HG03108 (cell line): ENCODE measurements around the gene CACNA2D4.

Source experiments
- ATAC-seq: cut with Tn5 transposase; IDR thresholded peaks from one replicate; pipeline ENCODE4 v1.9.1; 2021; ENCODE audit warnings: moderate library complexity; ENCODE audit not compliant: unreplicated experiment

Gene CACNA2D4

DNA sequence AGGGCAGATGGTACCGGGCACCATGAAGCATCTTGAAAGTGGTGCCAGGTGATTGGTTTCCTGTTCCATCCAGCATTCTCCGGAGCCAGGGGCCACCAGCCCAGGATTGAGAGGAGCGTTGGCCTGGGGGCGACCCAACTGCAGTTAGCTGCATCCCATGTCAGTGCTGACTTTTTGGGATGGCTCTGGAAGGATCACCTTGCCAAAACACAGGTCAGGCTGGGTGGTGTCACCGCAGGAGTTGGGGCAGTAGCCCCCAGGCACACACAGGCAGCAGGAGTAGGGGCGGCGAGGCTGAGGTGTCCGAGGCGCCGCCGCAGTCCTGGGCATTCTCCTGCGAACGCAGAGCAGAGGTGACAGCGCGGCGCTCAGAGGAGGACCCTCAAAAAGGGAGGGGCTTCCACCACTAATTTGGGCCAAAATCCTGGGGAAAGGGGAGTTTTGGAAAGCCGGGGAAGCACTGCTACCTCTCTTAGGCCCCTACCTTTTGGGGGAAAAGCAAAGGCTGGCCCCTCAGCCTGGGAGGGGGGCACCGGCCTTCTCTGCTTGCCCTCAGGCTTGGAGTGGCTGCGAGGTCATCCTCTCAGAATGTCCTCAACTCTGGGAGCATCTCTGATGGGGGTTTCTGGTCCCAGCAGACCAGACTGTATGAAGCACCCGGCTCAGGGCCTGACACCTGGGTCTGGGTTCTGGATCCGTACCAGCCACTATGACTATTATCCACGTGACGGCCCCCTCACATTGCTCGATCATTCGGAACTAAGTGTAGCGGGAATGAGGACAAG lies 124.8 kb downstream of the CACNA2D4 start:
- no peak for ATAC-seq

DNA sequence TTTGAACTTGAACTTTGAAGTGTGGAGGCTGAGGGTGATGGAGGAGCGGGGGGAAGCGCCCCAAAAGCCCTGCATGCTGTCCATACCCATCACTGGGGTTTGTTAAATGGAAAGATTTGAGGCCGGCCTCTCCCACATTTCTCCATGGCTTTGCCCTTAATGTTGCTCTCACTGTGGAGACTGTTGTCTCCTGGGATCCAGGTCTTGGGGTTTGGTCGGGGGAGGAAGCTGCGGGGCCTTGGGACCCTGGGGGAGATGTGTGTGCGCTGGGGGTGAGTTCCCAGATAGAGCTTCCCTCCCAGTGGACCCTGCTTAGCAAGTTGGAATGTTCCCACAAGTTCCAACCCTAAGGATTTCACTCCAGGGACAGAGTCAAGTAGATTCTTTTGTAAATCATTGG lies 126.0 kb downstream of the CACNA2D4 start:
- no peak for ATAC-seq

DNA sequence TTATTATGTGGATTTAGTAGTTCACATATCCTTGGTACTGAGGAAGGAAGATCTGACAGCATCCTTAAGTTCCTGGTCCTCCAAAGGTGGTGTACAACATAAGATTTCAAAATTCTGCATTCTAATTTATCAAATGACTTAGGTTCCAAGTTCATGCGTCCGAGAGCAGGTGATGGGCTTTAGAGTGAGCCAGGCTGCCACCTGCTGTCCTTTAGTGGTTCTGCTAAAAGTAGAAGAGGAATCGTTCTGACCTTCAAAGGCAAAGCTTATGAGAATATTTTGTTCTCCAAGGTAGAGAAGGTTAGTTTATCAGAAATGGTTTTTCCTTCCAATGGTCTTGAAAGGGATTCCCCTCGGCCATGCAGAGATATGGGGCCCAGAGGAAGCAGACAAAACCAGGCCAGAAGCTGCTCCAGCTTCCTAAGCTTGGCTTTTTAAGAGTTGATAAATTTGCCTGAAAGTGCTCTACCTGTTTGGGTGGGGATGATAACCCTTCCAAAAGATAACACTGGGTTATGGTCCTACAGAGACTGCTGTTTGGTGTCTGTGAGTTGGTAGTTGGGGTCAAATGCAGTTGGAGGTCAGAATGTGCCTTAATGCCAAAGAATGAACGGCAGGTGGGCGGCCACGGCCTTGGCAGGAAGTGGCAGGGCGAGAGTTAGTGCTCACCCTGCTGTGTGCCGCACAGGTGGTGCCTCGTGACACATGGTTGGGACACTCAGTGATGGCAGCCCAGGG lies 127.2 kb downstream of the CACNA2D4 start:
- ATAC-seq: no peak

DNA sequence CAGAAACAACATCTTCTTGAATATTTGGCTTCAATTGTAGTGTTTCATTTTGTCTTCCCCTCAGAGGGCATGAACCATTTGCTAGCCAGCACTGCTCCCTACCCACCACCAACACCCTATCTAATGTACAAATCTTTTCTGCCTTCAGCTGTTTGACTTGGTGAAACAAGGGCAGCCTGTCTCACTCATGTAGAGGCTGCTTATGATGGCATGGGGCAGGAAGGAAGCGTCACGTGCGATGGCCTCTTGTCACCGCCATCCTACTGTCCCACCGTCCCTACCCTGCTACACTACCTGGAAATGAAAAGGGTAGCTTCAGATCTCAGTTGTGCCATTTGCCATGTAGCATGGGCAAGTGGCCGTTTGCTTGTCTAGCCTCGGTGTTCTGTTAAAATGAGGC lies 128.0 kb downstream of the CACNA2D4 start:
- no peak for ATAC-seq

DNA sequence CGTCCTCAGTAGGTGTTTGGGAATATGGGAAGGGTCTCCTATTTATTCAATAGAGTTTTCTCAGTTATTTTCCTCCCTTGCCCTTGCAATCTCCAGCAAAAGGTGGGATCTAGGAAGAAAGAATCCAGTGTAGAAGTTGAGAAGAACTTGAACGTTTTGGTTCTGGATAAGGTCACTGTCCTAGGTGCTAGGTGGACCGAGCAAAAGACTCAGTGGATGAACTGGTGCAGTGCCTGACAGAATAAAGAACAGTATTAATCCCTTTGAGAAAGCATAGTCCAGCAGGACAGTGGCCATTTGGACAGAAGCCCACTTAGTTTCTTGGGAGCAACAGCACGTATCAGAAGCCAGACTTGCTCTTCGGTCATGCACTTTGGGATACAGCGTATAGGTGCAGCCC lies 130.7 kb downstream of the CACNA2D4 start:
- ATAC-seq: no peak

DNA sequence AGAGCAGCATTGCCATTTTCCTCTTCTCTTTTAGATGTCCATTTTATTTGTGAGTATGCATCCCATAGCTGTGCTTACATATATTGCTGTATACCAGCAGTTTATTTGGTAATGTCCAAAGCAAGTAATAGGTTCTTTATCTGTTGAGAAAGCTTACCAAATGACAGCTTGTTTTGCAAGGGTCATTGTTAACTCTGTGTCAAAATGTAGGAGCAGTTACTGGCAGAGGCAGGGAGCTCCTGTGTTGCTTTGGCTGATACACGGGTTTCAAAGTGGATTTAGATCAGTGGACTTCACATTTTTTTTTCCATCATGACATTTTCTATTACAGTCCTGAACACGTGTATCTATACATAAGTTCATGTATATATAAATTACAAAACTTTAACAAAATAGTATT lies 136.2 kb downstream of the CACNA2D4 start:
- no peak for ATAC-seq

DNA sequence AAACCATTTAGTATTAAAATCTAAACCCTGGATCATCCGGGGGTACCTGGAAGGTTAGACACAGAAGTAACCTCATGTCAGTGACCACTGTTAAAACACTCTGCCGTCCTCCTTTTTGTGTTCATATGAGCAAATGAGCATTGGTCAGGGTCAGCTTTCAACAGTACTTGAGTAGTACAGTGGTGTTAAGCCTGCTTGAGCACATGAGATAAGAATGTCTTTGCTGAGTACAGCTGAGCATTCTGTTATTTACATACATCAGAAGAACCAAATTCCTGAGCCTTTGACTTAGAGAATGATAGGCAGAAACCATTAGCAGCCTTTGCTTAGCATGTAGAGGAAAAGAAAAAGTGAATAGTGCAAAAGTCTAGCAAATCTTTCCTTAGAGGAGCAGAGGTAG lies 136.7 kb downstream of the CACNA2D4 start:
- ATAC-seq: no peak

DNA sequence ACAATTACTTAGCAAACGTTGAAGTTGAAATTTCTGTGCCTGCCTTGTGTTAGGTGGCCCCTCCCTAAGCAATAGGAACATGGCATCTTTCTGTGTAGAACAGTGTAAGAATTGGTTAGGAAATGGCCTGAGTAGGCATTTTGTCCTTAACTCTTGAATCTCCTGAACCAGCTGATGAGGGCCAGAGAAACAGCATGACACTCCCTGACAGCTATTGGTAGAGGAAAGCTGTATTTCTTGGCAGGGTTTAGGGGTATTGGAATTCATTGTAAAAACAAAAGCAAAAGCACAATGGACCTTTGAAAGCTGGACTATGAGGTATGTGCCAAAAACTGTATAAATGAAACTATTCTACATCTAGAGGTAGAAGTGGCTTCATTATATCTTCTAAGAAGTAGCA lies 138.7 kb downstream of the CACNA2D4 start:
- ATAC-seq: no peak

DNA sequence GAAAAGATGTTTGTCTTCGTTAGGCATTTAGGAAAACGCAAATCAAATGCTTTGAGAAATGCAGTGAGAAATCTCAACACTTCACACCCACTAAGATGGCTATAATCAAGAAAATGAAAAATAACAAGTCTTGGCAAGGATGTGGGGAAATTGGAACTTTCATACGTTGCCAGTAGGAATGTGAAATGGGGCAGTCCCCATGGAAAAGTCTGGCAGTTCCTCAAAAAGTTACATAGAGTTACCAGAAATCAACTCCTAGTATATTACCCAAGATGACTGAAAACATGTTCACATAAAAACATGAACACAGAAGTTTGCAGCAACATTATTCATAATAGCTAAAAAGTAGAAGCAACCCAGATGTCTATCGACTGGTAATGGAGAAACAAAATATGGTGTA lies 139.5 kb downstream of the CACNA2D4 start:
- no peak for ATAC-seq

DNA sequence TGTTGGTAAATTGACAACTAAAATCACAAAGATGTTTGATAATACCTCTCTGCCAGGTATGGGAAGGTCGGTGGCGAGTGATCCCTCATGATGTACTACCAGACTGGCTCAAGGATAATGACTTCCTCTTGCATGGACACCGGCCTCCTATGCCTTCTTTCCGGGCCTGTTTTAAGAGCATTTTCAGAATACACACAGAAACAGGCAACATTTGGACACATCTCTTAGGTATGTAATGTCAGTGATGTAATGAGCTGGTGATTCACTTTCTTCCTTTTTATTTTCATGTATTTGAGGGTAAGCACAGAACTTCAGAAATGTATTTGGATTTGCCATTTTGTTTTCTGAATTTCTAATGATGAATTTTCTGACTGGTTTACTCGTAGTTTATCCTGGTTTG lies 140.7 kb downstream of the CACNA2D4 start:
- no peak for ATAC-seq

DNA sequence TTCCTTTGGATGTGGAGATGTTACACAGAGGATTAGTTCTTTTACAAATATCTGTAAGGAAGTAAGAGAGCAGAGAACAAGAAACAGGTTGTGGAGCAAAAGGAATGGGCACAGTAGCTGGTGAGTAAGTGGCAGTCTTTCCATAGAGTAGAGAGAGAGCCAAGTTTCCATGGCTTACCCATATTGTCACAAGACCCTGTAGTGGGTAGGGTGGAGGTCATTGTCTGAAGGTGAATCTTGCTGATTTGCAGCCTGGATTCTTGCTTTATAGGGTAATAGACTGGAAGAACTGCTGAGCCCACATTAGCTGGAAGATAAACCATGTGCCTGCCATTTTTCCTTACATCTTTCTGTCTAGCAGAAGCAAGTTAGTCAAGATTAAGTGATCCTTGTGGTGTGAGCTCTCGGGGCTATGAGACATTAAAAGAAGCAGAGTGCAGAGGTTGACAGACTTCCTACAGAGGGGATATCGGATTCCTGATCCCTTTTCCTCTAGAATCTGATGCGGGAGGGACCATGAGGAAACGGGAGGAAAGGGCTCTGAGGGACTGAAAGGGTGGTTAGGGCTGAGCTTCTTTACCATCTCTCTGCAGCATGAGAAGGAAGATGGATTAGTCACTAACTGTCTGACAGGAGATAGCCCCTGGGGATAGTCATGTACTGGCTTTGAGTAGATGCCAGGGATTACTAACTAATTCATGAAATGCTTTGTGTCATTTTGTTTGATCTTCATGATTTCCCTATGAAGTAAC lies 142.1 kb downstream of the CACNA2D4 start:
- no peak for ATAC-seq

DNA sequence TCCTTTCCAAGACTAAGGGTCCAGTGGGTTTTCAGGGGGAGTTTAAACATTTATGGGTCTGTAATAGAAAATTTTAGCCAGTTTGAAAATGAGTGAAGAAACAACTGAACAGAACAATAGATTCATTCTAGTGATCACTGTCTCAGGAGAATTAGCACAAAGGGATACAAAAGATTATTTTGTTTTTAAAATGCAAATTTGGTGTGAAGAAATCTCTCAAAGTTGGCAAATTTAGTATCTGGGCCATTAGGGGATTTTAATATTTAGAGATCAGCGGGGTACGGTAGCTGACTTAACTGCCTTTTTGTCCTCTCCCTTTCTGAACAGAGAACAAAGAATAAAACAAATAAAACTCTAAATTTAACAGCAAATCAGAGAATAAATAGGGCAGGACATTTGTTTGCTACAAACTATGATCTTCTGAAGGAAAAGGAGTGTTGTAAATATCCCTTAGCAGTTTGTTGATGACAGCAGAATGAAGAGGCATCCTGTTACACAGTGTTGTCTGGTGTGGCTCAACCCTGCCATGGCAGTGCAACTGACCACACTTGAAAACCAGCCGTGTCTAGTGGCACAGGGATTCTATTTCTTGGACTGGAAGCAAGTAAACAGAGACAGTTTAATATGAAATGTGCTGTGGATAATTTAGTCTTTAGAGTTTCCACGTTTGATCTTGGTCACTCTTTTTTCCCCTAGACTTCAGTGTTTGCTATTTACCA lies 144.4 kb downstream of the CACNA2D4 start:
- no peak for ATAC-seq

DNA sequence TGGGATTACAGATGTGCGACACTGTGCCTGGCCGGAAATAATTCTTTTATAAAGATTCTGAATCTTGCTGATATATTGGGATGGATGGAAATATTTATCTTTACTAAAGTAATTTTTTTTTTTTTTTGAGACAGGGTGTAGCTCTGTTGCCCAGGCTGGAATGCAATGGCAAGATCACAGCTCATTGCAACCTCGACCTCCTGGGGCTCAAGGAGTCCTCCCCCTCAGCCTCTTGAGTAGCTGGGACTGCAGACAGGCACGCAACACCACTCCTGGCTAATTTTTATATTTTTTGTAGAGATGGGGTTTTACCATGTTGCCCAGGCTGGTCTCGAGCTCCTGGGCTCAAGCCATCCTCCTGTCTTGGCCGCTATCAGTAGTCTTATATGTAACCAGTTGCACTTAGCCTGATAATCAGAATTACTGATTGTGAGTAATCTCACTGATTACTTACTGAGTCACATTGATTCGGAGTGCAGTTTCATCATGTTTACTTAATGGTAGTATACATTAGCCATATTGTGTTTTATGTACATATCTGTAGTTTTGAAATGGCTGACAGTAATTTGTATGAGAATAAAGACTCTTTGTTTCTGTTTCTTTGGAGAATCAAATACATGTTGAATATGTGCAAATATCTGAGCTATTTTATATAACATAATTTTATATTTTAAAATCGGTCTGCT lies 148.5 kb downstream of the CACNA2D4 start:
- no peak for ATAC-seq

DNA sequence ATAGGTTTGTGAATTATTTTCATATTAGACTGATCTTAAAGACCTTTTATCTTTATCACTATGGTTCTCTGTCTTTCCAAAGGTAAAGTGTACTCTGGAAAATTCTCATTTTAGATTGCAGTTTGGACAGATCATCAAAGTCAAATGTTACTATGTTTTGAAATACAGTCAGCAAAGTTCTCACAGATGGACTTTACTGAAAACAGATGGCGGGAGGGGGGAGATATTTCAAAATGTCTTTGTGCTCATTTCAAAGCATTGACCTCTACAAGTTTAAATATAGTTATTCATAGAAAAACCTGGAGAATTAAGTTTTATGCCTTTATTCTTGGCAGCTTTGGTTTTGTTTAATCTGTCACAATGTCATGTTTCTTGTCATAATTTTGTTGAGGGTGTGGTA lies 149.8 kb downstream of the CACNA2D4 start:
- no peak for ATAC-seq

DNA sequence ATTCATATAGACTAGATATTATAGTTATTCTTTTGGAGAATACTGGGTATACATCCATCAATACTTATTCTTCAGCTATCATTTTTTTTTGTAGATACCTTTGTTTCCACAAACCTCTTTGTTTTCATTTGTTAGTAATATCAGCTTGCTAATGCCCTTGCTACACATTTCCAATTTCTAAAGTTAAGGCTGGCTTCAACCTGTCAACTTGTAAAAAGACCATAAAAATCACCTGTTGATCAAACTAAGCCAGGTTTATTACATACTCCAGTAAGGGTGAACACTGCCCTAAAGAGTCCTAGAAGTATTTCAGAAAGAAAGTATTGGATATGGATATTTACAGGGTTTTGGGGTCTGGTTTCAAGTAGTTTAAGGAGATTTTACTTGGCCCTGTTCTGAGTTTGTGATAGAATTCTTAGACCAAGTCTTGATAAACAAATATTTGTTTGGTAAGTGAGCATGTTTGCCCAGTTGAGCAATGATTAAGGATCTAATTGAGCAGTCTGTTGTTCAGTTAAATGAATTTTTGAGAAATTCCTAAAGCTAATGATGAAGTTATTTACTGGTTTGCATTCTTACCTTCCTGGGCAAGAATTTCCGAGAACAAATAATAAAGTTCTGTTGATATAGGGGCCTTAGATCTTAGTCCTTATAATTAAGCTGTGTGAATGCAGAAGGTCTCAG lies 150.9 kb downstream of the CACNA2D4 start:
- no peak for ATAC-seq

DNA sequence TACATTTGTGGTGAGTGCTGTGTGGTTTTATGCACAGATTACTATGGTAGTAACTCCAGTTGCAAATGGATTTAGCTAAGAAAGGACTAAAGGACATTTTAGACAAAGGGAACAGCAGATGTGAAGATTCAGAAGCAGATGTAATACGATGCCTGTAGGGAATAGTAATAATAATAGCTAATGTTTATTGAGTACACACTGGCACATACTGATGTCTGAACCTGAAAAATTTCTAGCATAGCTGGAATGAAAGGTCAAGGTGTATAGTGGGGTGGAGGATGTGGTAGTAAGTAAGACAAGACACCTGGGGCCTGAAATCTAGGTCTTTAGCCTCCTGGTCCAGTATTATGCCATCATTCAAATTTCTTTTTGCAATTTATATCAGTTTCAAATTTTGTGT lies 152.3 kb downstream of the CACNA2D4 start:
- ATAC-seq: no peak

DNA sequence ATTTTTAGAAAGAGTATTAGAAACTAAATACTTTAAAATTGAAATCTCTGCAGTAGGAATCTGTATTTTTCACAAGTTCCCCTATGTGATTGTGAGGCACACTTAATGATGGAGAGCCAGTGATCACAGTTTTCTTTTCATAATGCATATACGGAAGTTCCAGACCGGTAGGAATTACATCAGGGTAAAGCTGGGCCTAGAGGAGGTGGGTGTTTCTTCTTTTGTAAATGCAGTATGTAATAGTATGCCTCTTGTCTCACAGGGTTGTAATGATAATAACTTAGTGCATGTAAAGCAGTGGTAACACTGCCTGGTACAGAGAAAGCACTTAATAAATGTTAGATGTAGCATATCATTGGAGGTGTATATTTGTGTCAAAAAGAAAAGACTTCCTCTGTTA lies 155.3 kb downstream of the CACNA2D4 start:
- no peak for ATAC-seq

DNA sequence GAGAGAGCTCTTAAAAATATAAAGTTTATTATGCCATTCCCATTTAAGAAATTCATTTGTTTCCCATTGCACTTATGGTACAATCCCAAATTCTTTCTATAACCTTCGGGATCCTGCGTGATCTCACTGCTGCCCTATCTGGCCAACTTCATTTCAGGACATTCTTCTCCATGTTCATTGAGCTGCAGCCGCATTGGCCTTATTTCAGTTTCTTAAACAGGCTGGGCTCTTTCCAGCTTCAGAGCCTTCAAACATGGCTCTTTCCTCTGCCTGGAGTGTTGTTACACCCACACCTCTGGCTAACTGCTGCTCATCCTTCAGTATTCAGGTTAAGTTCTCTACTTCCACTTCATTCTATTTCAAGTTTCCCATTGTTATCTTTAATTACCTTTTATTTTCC lies 156.6 kb downstream of the CACNA2D4 start:
- no peak for ATAC-seq

DNA sequence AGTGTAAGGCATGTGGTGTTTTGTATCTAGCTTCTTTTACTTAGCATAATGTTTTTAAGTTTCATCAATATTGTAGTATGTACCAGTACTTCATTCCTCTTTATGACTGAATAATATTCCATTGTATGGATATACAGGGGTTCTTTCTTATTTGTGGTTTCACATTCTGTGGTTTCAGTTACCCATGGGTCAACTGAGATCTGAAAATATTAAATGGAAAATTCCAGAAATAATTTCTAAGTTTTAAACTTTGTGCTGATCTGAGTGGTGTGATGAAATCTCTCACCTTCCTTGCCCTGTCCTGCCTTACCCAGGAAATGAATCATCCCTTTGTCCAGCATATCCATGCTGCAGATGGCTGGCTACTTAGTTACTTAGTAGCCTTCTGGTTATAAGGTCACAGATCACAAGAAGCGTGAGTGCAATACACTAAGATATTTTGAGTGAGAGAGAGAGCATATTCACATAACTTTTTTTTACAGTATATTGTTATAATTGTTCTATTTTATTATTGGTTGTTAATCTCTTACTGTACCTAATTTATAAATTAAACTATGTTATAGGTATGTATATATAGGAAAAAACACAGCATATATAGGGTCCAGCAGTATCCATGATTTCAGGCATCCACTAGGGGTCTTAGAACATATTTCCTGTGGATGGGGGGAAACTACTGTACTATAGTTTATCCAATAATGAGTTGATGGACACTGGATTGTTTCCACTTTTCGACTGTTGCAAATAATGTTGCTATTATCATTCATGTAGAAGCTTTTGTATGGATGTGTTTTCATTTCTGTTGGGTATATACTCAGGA lies 157.7 kb downstream of the CACNA2D4 start:
- no peak for ATAC-seq
